G401 (cell line): ENCODE results near the gene CDH18. TPM values are rescaled to one million over a fixed set of nuclear protein-coding genes. Genes with fewer than 3 reads are reported as not detected.
"Not testable (repeated sequence)": the region's sequence is repeated elsewhere in the genome, so short reads cannot be mapped to it uniquely, and the experiment has no call there.

Experiments used
- DNase-seq: peaks from one replicate; pipeline ENCODE4 v3.0.0-alpha.2; 2015; ENCODE audit warnings: low spot score
- in situ Hi-C: cut with HindIII; loops from 2 replicates; pipeline ENCODE4 v1.10.0; 2016; ENCODE audit warnings: low sequenced_read_pairs, mixed read lengths
- total RNA-seq: library from RNA; depleted of rRNA; stranded (reverse); fragments of >200 nt; shearing (Covaris generic); gene quantifications from 2 replicates; pipeline ENCODE4 v1.2.3, GENCODE V29; 2014

CDH18 gene
- total RNA-seq, 1 experiment from 2014 or later = not detected

- DNase-seq, in situ Hi-C loops: not testable (repeated sequence)
Observed at GRCh38 chr5:19776886-19777285, 211.1 kb downstream of the CDH18 start.

- no peak for DNase-seq
- in situ Hi-C loops = no loop called here
Observed at GRCh38 chr5:19771174-19771835, 216.7 kb downstream of the CDH18 start.

- no peak for DNase-seq
- in situ Hi-C loops = no loop called here
Observed at GRCh38 chr5:19770396-19770795, 217.6 kb downstream of the CDH18 start.

GRCh38 chr5:19767987-19768386, 220.0 kb downstream of the CDH18 start:
- DNase-seq = peak; percentile 51
- in situ Hi-C loops = no loop called here

- DNase-seq = no peak
- in situ Hi-C loops = no loop called here
Observed at GRCh38 chr5:19753579-19753978, 234.4 kb downstream of the CDH18 start.

GRCh38 chr5:19751326-19751725, 236.7 kb downstream of the CDH18 start:
- in situ Hi-C loops = no loop called here
- DNase-seq = no peak

- in situ Hi-C loops = no loop called here
Observed at GRCh38 chr5:19745247-19745646, 242.8 kb downstream of the CDH18 start.

GRCh38 chr5:19739671-19740070, 248.3 kb downstream of the CDH18 start:
- in situ Hi-C loops = no loop called here

More at GRCh38 chr5:19745247-19745646, 242.8 kb downstream of the CDH18 start:
- DNase-seq = no peak

GRCh38 chr5:19734776-19735175, 253.2 kb downstream of the CDH18 start:
- in situ Hi-C loops = no loop called here
- no peak for DNase-seq

More at GRCh38 chr5:19739671-19740070, 248.3 kb downstream of the CDH18 start:
- no peak for DNase-seq

GRCh38 chr5:19733612-19734495, 254.1 kb downstream of the CDH18 start:
- no peak for DNase-seq
- in situ Hi-C loops = no loop called here

- in situ Hi-C loops = no loop called here
- no peak for DNase-seq
Observed at GRCh38 chr5:19728571-19728970, 259.4 kb downstream of the CDH18 start.

- in situ Hi-C loops = no loop called here
- no peak for DNase-seq
Observed at GRCh38 chr5:19719109-19719508, 268.9 kb downstream of the CDH18 start.

GRCh38 chr5:19713740-19714139, 274.3 kb downstream of the CDH18 start:
- DNase-seq = no peak
- in situ Hi-C loops = no loop called here

- DNase-seq = no peak
- in situ Hi-C loops = no loop called here
Observed at GRCh38 chr5:19709403-19709802, 278.6 kb downstream of the CDH18 start.

- DNase-seq = no peak
- in situ Hi-C loops = no loop called here
Observed at GRCh38 chr5:19706776-19707175, 281.2 kb downstream of the CDH18 start.

GRCh38 chr5:19701731-19702130, 286.3 kb downstream of the CDH18 start:
- in situ Hi-C loops = no loop called here

GRCh38 chr5:19694949-19695611, 292.9 kb downstream of the CDH18 start:
- in situ Hi-C loops = no loop called here
- DNase-seq = no peak

More at GRCh38 chr5:19701731-19702130, 286.3 kb downstream of the CDH18 start:
- no peak for DNase-seq

- in situ Hi-C loops = no loop called here
- DNase-seq = no peak
Observed at GRCh38 chr5:19690978-19691377, 297.0 kb downstream of the CDH18 start.

GRCh38 chr5:19685473-19685872, 302.5 kb downstream of the CDH18 start:
- in situ Hi-C loops = no loop called here
- DNase-seq = no peak

- in situ Hi-C loops = no loop called here
- no peak for DNase-seq
Observed at GRCh38 chr5:19676895-19677294, 311.1 kb downstream of the CDH18 start.
